H9 (cell line): ENCODE data around the gene ABCC4. TPM values are rescaled to one million over a fixed set of nuclear protein-coding genes. Genes with fewer than 3 reads are reported as not detected.

Source experiments
- DNase-seq: peaks from one replicate; pipeline ENCODE4 v3.0.0-alpha.2; 2017
- H2AFZ ChIP-seq: one replicate; pipeline ENCODE4 v1.6.1; 2013; ENCODE audit warnings: mild to moderate bottlenecking, low read length, control low read depth, moderate library complexity
- H2AK5ac ChIP-seq: 2 replicates; pipeline ENCODE4 v1.6.1; 2013; ENCODE audit warnings: low read length, control low read depth, mixed read lengths; ENCODE audit not compliant: insufficient read length
- H2BK120ac ChIP-seq: one replicate; pipeline ENCODE4 v1.6.1; 2013; ENCODE audit warnings: low read depth, mild to moderate bottlenecking, low read length, control low read depth, inconsistent platforms; ENCODE audit not compliant: poor library complexity, severe bottlenecking
- H2BK12ac ChIP-seq: 2 replicates; pipeline ENCODE4 v1.6.1; 2013; ENCODE audit warnings: low read length, control low read depth, mixed read lengths, low read depth; ENCODE audit not compliant: insufficient read length
- H2BK15ac ChIP-seq: 2 replicates; pipeline ENCODE4 v1.6.1; 2013; ENCODE audit warnings: low read depth, low read length, control low read depth
- H2BK20ac ChIP-seq: one replicate; pipeline ENCODE4 v1.6.1; 2013; ENCODE audit warnings: low read depth, mild to moderate bottlenecking, low read length, control low read depth, inconsistent platforms; ENCODE audit not compliant: poor library complexity, severe bottlenecking
- H2BK5ac ChIP-seq: 2 replicates; pipeline ENCODE4 v1.6.1; 2013; ENCODE audit warnings: low read length, control low read depth, mixed read lengths; ENCODE audit not compliant: insufficient read length
- H3K14ac ChIP-seq: 2 replicates; pipeline ENCODE4 v1.6.1; 2013; ENCODE audit warnings: low read length, control low read depth; ENCODE audit not compliant: insufficient read depth
- H3K18ac ChIP-seq: 2 replicates; pipeline ENCODE4 v1.6.1; 2013; ENCODE audit warnings: low read depth, mild to moderate bottlenecking, mixed read lengths, low read length, control low read depth; ENCODE audit not compliant: insufficient read length
- H3K23ac ChIP-seq: 2 replicates; pipeline ENCODE4 v1.6.1; 2013; ENCODE audit warnings: low read length, control low read depth, mixed read lengths, low read depth; ENCODE audit not compliant: insufficient read length
- H3K23me2 ChIP-seq: 2 replicates; pipeline ENCODE4 v1.6.1; 2013; ENCODE audit warnings: low read depth, mild to moderate bottlenecking, mixed read lengths, low read length, control low read depth; ENCODE audit not compliant: insufficient read length, poor library complexity, severe bottlenecking
- H3K27ac ChIP-seq: 2 replicates; pipeline ENCODE4 v1.5.1; 2013; ENCODE audit warnings: low read length, control low read depth, mixed read lengths, low read depth; ENCODE audit not compliant: insufficient read length
- H3K27me3 ChIP-seq: 2 replicates; pipeline ENCODE4 v1.6.1; 2013; ENCODE audit warnings: low read length, control low read depth, inconsistent platforms; ENCODE audit not compliant: insufficient read depth
- H3K4ac ChIP-seq: 2 replicates; pipeline ENCODE4 v1.6.1; 2013; ENCODE audit warnings: low read depth, mild to moderate bottlenecking, control low read depth, inconsistent platforms, low read length, moderate library complexity
- H3K4me1 ChIP-seq: 2 replicates; pipeline ENCODE4 v1.6.1; 2013; ENCODE audit warnings: low read length, control low read depth, inconsistent platforms; ENCODE audit not compliant: insufficient read depth
- H3K4me2 ChIP-seq: 2 replicates; pipeline ENCODE4 v1.6.1; 2013; ENCODE audit warnings: low read length, control low read depth, mixed read lengths; ENCODE audit not compliant: insufficient read length, insufficient read depth
- H3K56ac ChIP-seq: 2 replicates; pipeline ENCODE4 v1.6.1; 2013; ENCODE audit warnings: low read depth, mild to moderate bottlenecking, mixed read lengths, low read length, control low read depth; ENCODE audit not compliant: insufficient read length
- H3K79me1 ChIP-seq: 2 replicates; pipeline ENCODE4 v1.6.1; 2013; ENCODE audit warnings: low read depth, mild to moderate bottlenecking, moderate library complexity, low read length, control low read depth, inconsistent platforms; ENCODE audit not compliant: insufficient read depth, poor library complexity, severe bottlenecking
- H3K79me2 ChIP-seq: 2 replicates; pipeline ENCODE4 v1.6.1; 2013; ENCODE audit warnings: low read length, control low read depth, inconsistent platforms; ENCODE audit not compliant: insufficient read depth
- H3K9ac ChIP-seq: 2 replicates; pipeline ENCODE4 v1.6.1; 2013; ENCODE audit warnings: low read length, control low read depth, mixed read lengths; ENCODE audit not compliant: insufficient read length; ENCODE audit errors: extremely low read depth
- H3K9me3 ChIP-seq: one replicate; pipeline ENCODE4 v1.6.1; 2013; ENCODE audit warnings: low read depth, low read length, inconsistent platforms; ENCODE audit not compliant: control insufficient read depth
- H3T11ph ChIP-seq: one replicate; pipeline ENCODE4 v1.6.1; 2013; ENCODE audit warnings: mild to moderate bottlenecking, low read length, control low read depth, inconsistent platforms
- H4K20me1 ChIP-seq: one replicate; pipeline ENCODE4 v1.6.1; 2013; ENCODE audit not compliant: control insufficient read depth, insufficient read length, insufficient read depth
- H4K5ac ChIP-seq: 2 replicates; pipeline ENCODE4 v1.6.1; 2013; ENCODE audit warnings: low read depth, mild to moderate bottlenecking, mixed read lengths, low read length, control low read depth; ENCODE audit not compliant: insufficient read length
- H4K8ac ChIP-seq: replicated peaks from 2 replicates; pipeline ENCODE4 v1.6.1; 2013; ENCODE audit warnings: low read length, control low read depth, mixed read lengths, low read depth; ENCODE audit not compliant: insufficient read length
- H4K91ac ChIP-seq: 2 replicates; pipeline ENCODE4 v1.6.1; 2013; ENCODE audit warnings: low read depth, mild to moderate bottlenecking, moderate library complexity, mixed read lengths, low read length, control low read depth; ENCODE audit not compliant: insufficient read length
- H3K27ac Mint-ChIP-seq, 3 experiments: 2 replicates in 2 of 3; 3 replicates in 1 of 3; pipeline ENCODE4 v1.8.0; 2020 to 2021; ENCODE audit warnings: mixed read lengths in 3 of 3, mild to moderate bottlenecking in 1 of 3, moderate library complexity in 1 of 3
- H3K27me3 Mint-ChIP-seq: 2 replicates; pipeline ENCODE4 v1.8.0; 2021; ENCODE audit warnings: low read depth, mild to moderate bottlenecking, moderate library complexity, mixed read lengths
- H3K36me3 Mint-ChIP-seq, 3 experiments: 2 replicates in 2 of 3; 3 replicates in 1 of 3; pipeline ENCODE4 v1.8.0; 2020 to 2021; ENCODE audit warnings: low read depth in 3 of 3, mixed read lengths in 3 of 3; ENCODE audit not compliant: insufficient read depth in 1 of 3
- H3K4me1 Mint-ChIP-seq, 2 experiments: 2 replicates each; pipeline ENCODE4 v1.8.0; 2020; ENCODE audit warnings: mixed read lengths in 2 of 2
- H3K4me3 Mint-ChIP-seq, 2 experiments: 2 replicates in 1 of 2; 3 replicates in 1 of 2; pipeline ENCODE4 v1.8.0; 2020 to 2021; ENCODE audit warnings: mild to moderate bottlenecking in 2 of 2, mixed read lengths in 2 of 2, moderate library complexity in 1 of 2
- H3K9me3 Mint-ChIP-seq, 2 experiments: 2 replicates in 1 of 2; 3 replicates in 1 of 2; pipeline ENCODE4 v1.8.0; 2020; ENCODE audit warnings: mild to moderate bottlenecking in 2 of 2, mixed read lengths in 2 of 2, moderate library complexity in 1 of 2
- WGBS: extraction: QIAGEN DNeasy Blood & Tissue Kit; methylation state at CpG from one replicate; pipeline ENCODE4 v1.1.7; 2013; ENCODE audit warnings: missing lambda C conversion rate, low lambda C conversion rate, mixed read lengths; ENCODE audit not compliant: insufficient read length; ENCODE audit errors: extremely low coverage; 5-methylcytosine and 5-hydroxymethylcytosine counted together
- total RNA-seq: library from RNA; stranded (reverse); gene quantifications from 2 replicates; pipeline ENCODE4 v1.2.1, GENCODE V29; 2021
- TF ChIP-seq, protein P1 (sequence below): fragments of 200-600 bp; sonication (generic); conservative IDR thresholded peaks from 3 replicates; pipeline ENCODE4 v1.8.0; 2021; ENCODE audit warnings: antibody characterized with exemption, mild to moderate bottlenecking

The ABCC4 gene
- total RNA-seq, 1 experiment from 2014 or later = 5.9 TPM

- Histone ChIP-seq H2BK5ac (no peak overlapping the region), H3K9me3 (no peaks in the 10 kb centered on the region), H2BK12ac (no peak overlapping the region), H3T11ph (no peak overlapping the region), H4K91ac (no peak overlapping the region), H3K4me2 (no peak overlapping the region), H3K27me3 (no peaks in the 10 kb centered on the region), H3K4me1 (no peaks in the 10 kb centered on the region), H4K20me1 (no peaks in the 10 kb centered on the region), H3K18ac (no peak overlapping the region), H4K5ac (no peak overlapping the region), H4K8ac (no peak overlapping the region), H3K14ac (no peak overlapping the region), H2AFZ (no peak overlapping the region), H3K27ac (no peak overlapping the region), H3K79me1 (no peaks in the 10 kb centered on the region), H2BK15ac (no peak overlapping the region), H2BK120ac (no peak overlapping the region), H3K23ac (no peak overlapping the region), H3K79me2 (no peaks in the 10 kb centered on the region), H3K23me2 (no peaks in the 10 kb centered on the region), H2BK20ac (no peak overlapping the region), H2AK5ac (no peak overlapping the region), H3K4ac (no peak overlapping the region), H3K9ac (no peak overlapping the region), H3K56ac (no peak overlapping the region)
- H3K36me3 Mint-ChIP-seq = no peaks in the 10 kb centered on the region
- H3K27ac Mint-ChIP-seq = no peak overlapping the region; a peak in 1 of 7 replicates
- no peaks in the 10 kb centered on the region for H3K4me1 Mint-ChIP-seq
- H3K9me3 Mint-ChIP-seq = no peaks in the 10 kb centered on the region; a peak in 1 of 5 replicates
- no CpG with 5 or more reads among the region's 12 CpGs for WGBS
- H3K27me3 Mint-ChIP-seq = no peaks in the 10 kb centered on the region
- TF ChIP-seq, protein P1, sequence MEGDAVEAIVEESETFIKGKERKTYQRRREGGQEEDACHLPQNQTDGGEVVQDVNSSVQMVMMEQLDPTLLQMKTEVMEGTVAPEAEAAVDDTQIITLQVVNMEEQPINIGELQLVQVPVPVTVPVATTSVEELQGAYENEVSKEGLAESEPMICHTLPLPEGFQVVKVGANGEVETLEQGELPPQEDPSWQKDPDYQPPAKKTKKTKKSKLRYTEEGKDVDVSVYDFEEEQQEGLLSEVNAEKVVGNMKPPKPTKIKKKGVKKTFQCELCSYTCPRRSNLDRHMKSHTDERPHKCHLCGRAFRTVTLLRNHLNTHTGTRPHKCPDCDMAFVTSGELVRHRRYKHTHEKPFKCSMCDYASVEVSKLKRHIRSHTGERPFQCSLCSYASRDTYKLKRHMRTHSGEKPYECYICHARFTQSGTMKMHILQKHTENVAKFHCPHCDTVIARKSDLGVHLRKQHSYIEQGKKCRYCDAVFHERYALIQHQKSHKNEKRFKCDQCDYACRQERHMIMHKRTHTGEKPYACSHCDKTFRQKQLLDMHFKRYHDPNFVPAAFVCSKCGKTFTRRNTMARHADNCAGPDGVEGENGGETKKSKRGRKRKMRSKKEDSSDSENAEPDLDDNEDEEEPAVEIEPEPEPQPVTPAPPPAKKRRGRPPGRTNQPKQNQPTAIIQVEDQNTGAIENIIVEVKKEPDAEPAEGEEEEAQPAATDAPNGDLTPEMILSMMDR = no peak
- no peak for DNase-seq
- H3K4me3 Mint-ChIP-seq = no peak overlapping the region
Observed at GRCh38 chr13:95317039-95317989, 16.1 kb upstream of the ABCC4 start.
